Loucy (cell line): ENCODE data around the gene ITLN1.
"Not testable (repeated sequence)": the region's sequence is repeated elsewhere in the genome, so short reads cannot be mapped to it uniquely, and the experiment has no call there.

Source experiments
- H2AFZ ChIP-seq: fragments of 200-600 bp; sonication (generic); 2 replicates; pipeline ENCODE4 v1.6.0; 2016; ENCODE audit warnings: antibody characterized with exemption, mild to moderate bottlenecking, low read length, moderate library complexity
- H3F3A ChIP-seq: fragments of 200-600 bp; 2 replicates; pipeline ENCODE4 v1.6.0; 2016; ENCODE audit warnings: antibody characterized with exemption, low read depth, mild to moderate bottlenecking
- H3K27me3 ChIP-seq: fragments of 200-600 bp; sonication (generic); 2 replicates; pipeline ENCODE4 v1.6.1; 2014; ENCODE audit warnings: low read length, mild to moderate bottlenecking; ENCODE audit not compliant: insufficient read depth, poor library complexity, severe bottlenecking
- H3K36me3 ChIP-seq: fragments of 200-600 bp; sonication (generic); 2 replicates; pipeline ENCODE4 v1.6.1; 2016; ENCODE audit warnings: low read length; ENCODE audit not compliant: insufficient read depth
- H3K4me1 ChIP-seq: fragments of 200-600 bp; sonication (generic); 2 replicates; pipeline ENCODE4 v1.5.1; 2014; ENCODE audit warnings: low read length, mild to moderate bottlenecking; ENCODE audit not compliant: insufficient read depth, poor library complexity, severe bottlenecking
- H3K4me2 ChIP-seq: fragments of 200-600 bp; sonication (generic); 2 replicates; pipeline ENCODE4 v1.6.0; 2014; ENCODE audit warnings: antibody characterized with exemption, low read length, low read depth, mild to moderate bottlenecking; ENCODE audit not compliant: poor library complexity, severe bottlenecking
- H3K4me3 ChIP-seq: fragments of 200-600 bp; sonication (generic); 2 replicates; pipeline ENCODE4 v1.5.1; 2014; ENCODE audit warnings: low read length, mild to moderate bottlenecking, mixed read lengths; ENCODE audit not compliant: poor library complexity, severe bottlenecking
- H3K79me2 ChIP-seq: fragments of 200-600 bp; sonication (generic); 2 replicates; pipeline ENCODE4 v1.6.1; 2014; ENCODE audit warnings: low read length; ENCODE audit not compliant: insufficient read depth
- H3K9ac ChIP-seq: fragments of 200-600 bp; sonication (generic); 2 replicates; pipeline ENCODE4 v1.6.0; 2014; ENCODE audit warnings: mild to moderate bottlenecking, low read depth, low read length, moderate library complexity; ENCODE audit not compliant: poor library complexity, severe bottlenecking
- H3K9me2 ChIP-seq: fragments of 200-600 bp; sonication (generic); replicated peaks from 2 replicates; pipeline ENCODE4 v1.6.1; 2016; ENCODE audit warnings: low read depth, low read length, mixed read lengths
- H3K9me3 ChIP-seq: fragments of 200-600 bp; sonication (generic); 2 replicates; pipeline ENCODE4 v1.6.1; 2014; ENCODE audit warnings: mild to moderate bottlenecking, antibody characterized with exemption, low read length, low read depth; ENCODE audit not compliant: insufficient read depth
- H4K20me1 ChIP-seq: fragments of 200-600 bp; sonication (generic); 2 replicates; pipeline ENCODE4 v1.6.0; 2014; ENCODE audit warnings: antibody characterized with exemption, low read length, mild to moderate bottlenecking; ENCODE audit not compliant: insufficient read depth, poor library complexity, severe bottlenecking
- EZH2phosphoT487 ChIP-seq: fragments of 200-600 bp; IDR thresholded peaks from 2 replicates; pipeline ENCODE4 v1.6.1; 2018; ENCODE audit warnings: antibody characterized with exemption, mild to moderate bottlenecking, moderate library complexity, borderline replicate concordance
- TF ChIP-seq, protein P1 (sequence below): fragments of 200-600 bp; sonication (generic); conservative IDR thresholded peaks from 2 replicates; pipeline ENCODE4 v1.5.1; 2014; ENCODE audit warnings: mild to moderate bottlenecking, antibody characterized with exemption, low read length

Gene ITLN1

DNA sequence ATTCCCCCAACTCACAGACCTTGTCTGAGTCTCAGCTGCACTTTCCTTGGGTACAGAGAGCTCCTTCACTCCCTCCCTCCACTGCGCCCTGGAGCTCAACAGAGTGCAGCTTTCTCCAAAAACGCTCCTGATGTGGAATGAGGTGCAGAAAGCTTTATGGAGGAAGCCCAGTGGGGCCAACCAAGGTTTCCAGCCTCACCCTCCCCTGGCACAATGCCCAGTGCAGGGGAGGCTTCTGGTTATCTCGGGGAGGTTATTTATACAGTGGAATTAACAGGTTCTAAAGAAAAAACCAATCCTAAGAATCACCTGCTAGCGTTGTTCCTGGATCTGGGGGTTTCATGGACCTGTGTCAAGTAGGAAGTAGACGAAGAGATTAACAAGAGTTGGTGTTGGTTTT, at the start of gene ITLN1:
ITLN1 (minus strand) TSS at position 139 of the 400 bp plus-strand sequence. CDS start 303 bp downstream, outside the sequence.
- H3F3A ChIP-seq: no peaks in the 10 kb centered on the region
- peaks cover 7% of the 10 kb centered on the region for H3K4me1 ChIP-seq
- no peak within 1 kb of the TSS for H3K4me3 ChIP-seq
- H3K27me3 ChIP-seq: no peaks in the 10 kb centered on the region
- no peak within 1 kb of the TSS for H3K4me2 ChIP-seq
- H3K9me2 ChIP-seq: no peaks in the 10 kb centered on the region
- TF ChIP-seq EZH2phosphoT487: no peak
- TF ChIP-seq, protein P1, sequence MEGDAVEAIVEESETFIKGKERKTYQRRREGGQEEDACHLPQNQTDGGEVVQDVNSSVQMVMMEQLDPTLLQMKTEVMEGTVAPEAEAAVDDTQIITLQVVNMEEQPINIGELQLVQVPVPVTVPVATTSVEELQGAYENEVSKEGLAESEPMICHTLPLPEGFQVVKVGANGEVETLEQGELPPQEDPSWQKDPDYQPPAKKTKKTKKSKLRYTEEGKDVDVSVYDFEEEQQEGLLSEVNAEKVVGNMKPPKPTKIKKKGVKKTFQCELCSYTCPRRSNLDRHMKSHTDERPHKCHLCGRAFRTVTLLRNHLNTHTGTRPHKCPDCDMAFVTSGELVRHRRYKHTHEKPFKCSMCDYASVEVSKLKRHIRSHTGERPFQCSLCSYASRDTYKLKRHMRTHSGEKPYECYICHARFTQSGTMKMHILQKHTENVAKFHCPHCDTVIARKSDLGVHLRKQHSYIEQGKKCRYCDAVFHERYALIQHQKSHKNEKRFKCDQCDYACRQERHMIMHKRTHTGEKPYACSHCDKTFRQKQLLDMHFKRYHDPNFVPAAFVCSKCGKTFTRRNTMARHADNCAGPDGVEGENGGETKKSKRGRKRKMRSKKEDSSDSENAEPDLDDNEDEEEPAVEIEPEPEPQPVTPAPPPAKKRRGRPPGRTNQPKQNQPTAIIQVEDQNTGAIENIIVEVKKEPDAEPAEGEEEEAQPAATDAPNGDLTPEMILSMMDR: no peak
- peak within 1 kb of the TSS; percentile 34 for H3K9ac ChIP-seq
- no peaks in the 10 kb centered on the region for H4K20me1 ChIP-seq
- no peaks in the 10 kb centered on the region for H3K9me3 ChIP-seq
- peak within 1 kb of the TSS; percentile 89 for H2AFZ ChIP-seq
- H3K36me3 ChIP-seq: no peaks in the 10 kb centered on the region
- no peaks in the 10 kb centered on the region for H3K79me2 ChIP-seq

DNA sequence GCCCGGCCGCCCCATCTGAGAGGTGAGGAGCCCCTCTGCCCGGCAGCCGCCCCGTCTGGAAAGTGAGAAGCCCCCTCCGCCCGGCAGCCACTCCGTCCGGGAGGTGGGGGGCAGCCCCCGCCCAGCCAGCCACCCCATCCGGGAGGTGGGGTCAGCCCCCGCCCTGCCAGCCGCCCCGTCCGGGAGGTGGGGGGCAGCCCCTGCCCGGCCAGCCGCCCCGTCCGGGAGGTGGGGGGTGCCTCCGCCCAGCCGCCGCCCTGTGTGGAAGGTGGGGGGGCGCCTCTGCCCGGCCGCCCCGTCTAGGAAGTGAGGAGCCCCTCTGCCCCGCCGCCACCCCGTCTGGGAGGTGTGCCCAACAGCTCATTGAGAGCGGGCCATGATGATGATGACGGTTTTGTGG, 48.3 kb upstream of the ITLN1 start:
- not testable (repeated sequence) for H2AFZ ChIP-seq, H3K9me3 ChIP-seq, H3F3A ChIP-seq, H3K4me1 ChIP-seq, H3K27me3 ChIP-seq, H3K4me2 ChIP-seq, H3K9ac ChIP-seq, H4K20me1 ChIP-seq, H3K4me3 ChIP-seq, H3K79me2 ChIP-seq, H3K9me2 ChIP-seq, H3K36me3 ChIP-seq

DNA sequence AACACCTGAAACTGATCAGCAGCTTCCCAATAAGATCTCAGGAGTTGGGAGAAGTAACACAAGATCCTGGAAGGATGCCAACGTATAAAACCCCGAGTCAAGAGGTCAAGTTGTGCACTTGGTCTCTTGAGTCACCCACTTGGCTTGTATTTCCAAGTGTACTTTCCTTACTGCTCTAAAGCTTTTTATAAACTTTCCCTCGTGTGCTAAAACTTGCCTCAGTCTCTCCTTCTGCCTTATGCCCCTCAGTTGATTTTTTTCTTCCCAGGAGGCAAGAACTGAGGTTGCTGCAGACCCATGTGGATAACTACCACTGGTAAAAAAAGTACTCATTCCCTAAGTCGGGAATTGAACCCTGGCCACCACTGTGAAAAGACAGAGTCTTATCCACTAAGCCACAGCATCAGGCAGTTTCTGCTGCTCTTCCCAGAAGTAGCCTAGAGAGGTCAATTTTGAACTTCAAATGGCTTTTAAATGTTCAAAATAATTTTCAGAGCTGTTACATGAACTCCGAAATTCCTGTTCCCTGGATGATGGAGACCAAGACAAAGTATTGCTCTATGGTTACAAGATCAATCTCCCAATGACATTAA, 40.8 kb upstream of the ITLN1 start:
- H2AFZ ChIP-seq: no peak overlapping the region
- no peak overlapping the region for H3K4me2 ChIP-seq
- no peaks in the 10 kb centered on the region for H4K20me1 ChIP-seq
- H3F3A ChIP-seq: no peaks in the 10 kb centered on the region
- H3K9me3 ChIP-seq: peaks cover 14% of the 10 kb centered on the region; the same call in 1 of the 2 replicates
- H3K9me2 ChIP-seq: no peaks in the 10 kb centered on the region
- no peaks in the 10 kb centered on the region for H3K79me2 ChIP-seq
- no peak overlapping the region for H3K9ac ChIP-seq
- TF ChIP-seq EZH2phosphoT487: no peak
- TF ChIP-seq, protein P1: no peak
- H3K27me3 ChIP-seq: no peaks in the 10 kb centered on the region
- H3K4me1 ChIP-seq: no peaks in the 10 kb centered on the region
- no peaks in the 10 kb centered on the region for H3K36me3 ChIP-seq
- H3K4me3 ChIP-seq: no peak overlapping the region
